Left renal pelvis (tissue), 4 donors: ENCODE results near the gene CHPF. TPM values are rescaled to one million over a fixed set of nuclear protein-coding genes. Genes with fewer than 3 reads are reported as not detected.

Source experiments
- DNase-seq, 4 donors: peaks; one replicate each; pipeline ENCODE4 v3.0.0-alpha.2; 2013; ENCODE audit warnings: low read depth in 4 of 4, low spot score in 3 of 4
- polyA plus RNA-seq, 4 donors: library from polyadenylated mRNA; unstranded; fragments of 120-200 nt; gene quantifications; one replicate each; pipeline ENCODE4 v1.2.1, GENCODE V29; 2013; ENCODE audit not compliant: insufficient read length in 4 of 4

Gene CHPF
- polyA plus RNA-seq, 4 donors = 27.4 to 75.8 (median 33.2) TPM

GRCh38 chr2:219536967-219537366 is 6.6 kb downstream of the CHPF start:
- no peak for DNase-seq

GRCh38 chr2:219536425-219536824 is 7.2 kb downstream of the CHPF start:
- DNase-seq = no peak

- DNase-seq = no peak
These were observed 9.5 kb downstream of the CHPF start for GRCh38 chr2:219533930-219534661.

- DNase-seq = no peak
These were observed 11.3 kb downstream of the CHPF start for GRCh38 chr2:219532378-219532649.

- DNase-seq = no peak
These were observed 11.8 kb downstream of the CHPF start for GRCh38 chr2:219531639-219532377.

- peak in 1 of 4 donors; percentile 74 for DNase-seq
These were observed 13.3 kb downstream of the CHPF start for GRCh38 chr2:219530048-219530963.

GRCh38 chr2:219527472-219527871 is 16.1 kb downstream of the CHPF start:
- DNase-seq = no peak

- DNase-seq = no peak
These were observed 16.6 kb downstream of the CHPF start for GRCh38 chr2:219527076-219527394.

- DNase-seq = no peak
These were observed 17.1 kb downstream of the CHPF start for GRCh38 chr2:219526320-219527075.

- DNase-seq = no peak
These were observed 17.9 kb downstream of the CHPF start for GRCh38 chr2:219525533-219526232.

GRCh38 chr2:219524817-219525216 is 18.8 kb downstream of the CHPF start:
- DNase-seq = no peak

- DNase-seq = no peak
These were observed 20.5 kb downstream of the CHPF start for GRCh38 chr2:219523031-219523671.

GRCh38 chr2:219522111-219523030 is 21.2 kb downstream of the CHPF start:
- DNase-seq = no peak

- DNase-seq = no peak
These were observed 22.3 kb downstream of the CHPF start for GRCh38 chr2:219521066-219521880.

- no peak for DNase-seq
These were observed 23.5 kb downstream of the CHPF start for GRCh38 chr2:219520079-219520478.

GRCh38 chr2:219519526-219519916 is 24.1 kb downstream of the CHPF start:
- DNase-seq = no peak

- DNase-seq = no peak
These were observed 25.4 kb downstream of the CHPF start for GRCh38 chr2:219517954-219518778.
